Subcutaneous adipose tissue (tissue), 4 donors: ENCODE measurements around the gene SPAG9. TPM values are rescaled to one million over a fixed set of nuclear protein-coding genes. Genes with fewer than 3 reads are reported as not detected.

ENCODE experiments used
- CTCF ChIP-seq: fragments of 450-650 bp; IDR thresholded peaks from one replicate; pipeline ENCODE4 v1.5.1; 2016; ENCODE audit warnings: low read depth, mild to moderate bottlenecking, control low read depth, antibody characterized with exemption, moderate library complexity
- total RNA-seq, 4 donors: library from RNA; depleted of rRNA; stranded (reverse); fragments of >200 nt; gene quantifications; one replicate each; pipeline ENCODE4 v1.1.0, GENCODE V29; 2016

Gene SPAG9
- total RNA-seq, result 100 to 1,000 TPM; 135 to 153 (median 150) TPM

GRCh38 chr17:51120739-51121619 is at the start of gene SPAG9:
Gene SPAG9 (minus strand): TSS chr17:51120868. CDS start chr17:51120656, 212 bp downstream.
- no peak for TF ChIP-seq CTCF

DNA sequence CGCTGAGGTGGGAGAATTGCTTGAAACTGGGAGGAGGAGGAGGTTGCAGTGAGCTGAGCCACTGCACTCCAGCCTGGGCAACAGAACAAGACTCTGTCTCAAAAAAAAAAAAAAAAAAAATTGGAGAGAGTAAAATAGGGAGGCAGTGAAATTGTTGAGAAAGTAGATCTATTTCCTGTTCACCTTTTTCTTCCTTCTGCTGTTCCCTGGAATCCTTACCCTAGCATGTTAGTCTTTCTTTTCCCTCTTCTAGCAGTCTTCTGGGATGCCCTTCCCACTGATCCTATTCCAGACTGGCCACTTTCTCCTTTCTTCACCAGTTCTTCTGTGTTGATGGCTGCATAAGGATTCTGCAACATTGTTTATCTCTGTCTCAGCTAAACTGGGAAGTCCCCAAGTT is 48.7 kb upstream of the SPAG9 start:
- no peak for TF ChIP-seq CTCF

GRCh38 chr17:51166987-51167931 is 46.6 kb upstream of the SPAG9 start:
- no peak for TF ChIP-seq CTCF

DNA sequence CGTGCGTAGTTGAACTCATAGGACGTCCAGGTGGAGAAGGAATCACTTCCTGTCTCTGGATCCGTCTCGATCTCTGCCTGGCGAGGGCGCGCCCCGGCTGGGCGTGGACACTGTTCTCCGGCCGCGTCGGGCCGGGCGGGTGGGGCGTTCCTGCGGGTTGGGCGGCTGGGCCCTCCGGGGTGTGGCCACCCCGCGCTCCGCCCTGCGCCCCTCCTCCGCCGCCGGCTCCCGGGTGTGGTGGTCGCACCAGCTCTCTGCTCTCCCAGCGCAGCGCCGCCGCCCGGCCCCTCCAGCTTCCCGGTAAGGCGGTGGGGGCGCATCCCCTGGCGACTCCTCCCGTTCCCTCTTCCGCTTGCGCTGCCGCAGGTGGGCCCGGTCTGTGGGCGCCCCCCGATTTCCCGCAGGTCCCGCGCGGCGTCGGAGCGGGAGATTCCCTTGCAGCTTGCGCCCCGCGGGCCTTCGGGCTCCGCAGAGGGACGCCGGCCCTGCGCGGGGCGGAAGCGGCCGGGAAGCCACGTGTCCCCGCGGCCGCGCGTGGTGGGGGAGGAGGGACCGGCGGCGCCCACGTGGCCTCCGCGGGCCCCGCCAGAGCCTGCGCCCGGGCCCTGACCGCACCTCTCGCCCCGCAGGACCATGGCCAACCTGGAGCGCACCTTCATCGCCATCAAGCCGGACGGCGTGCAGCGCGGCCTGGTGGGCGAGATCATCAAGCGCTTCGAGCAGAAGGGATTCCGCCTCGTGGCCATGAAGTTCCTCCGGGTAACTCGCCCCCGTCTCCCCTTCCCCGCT is 45.7 kb upstream of the SPAG9 start, which contains the start of gene NME2:
Gene NME2 (plus strand): TSS at position 214 of the 789 bp plus-strand sequence. CDS start 420 bp downstream, at position 634.
- no peak for TF ChIP-seq CTCF

- no peak for TF ChIP-seq CTCF
Observed at GRCh38 chr17:51165680-51166197, 45.1 kb upstream of the SPAG9 start.

- no peak for TF ChIP-seq CTCF
Observed at GRCh38 chr17:51164911-51165679, 44.4 kb upstream of the SPAG9 start.
